PFSK-1 (cell line): ENCODE data around the gene WDR59.

Source experiments
- FOXP2 ChIP-seq: optimal IDR thresholded peaks from 2 replicates; pipeline ENCODE3; 2011; ENCODE audit warnings: borderline replicate concordance, control low read depth, inconsistent platforms; ENCODE audit not compliant: insufficient read depth; ENCODE audit errors: extremely low read length, extremely low read depth
- POLR2AphosphoS5 ChIP-seq: IDR thresholded peaks from 2 replicates; pipeline ENCODE4 v1.6.1; 2012; ENCODE audit warnings: low read depth, mild to moderate bottlenecking, control low read depth, low read length, moderate library complexity
- REST ChIP-seq, 2 experiments: IDR thresholded peaks; 2 replicates each; pipeline versions ENCODE4 v1.6.1 to v1.8.0; 2011 to 2012; ENCODE audit warnings: low read depth in 2 of 2, low read length in 2 of 2, control low read depth in 1 of 2, inconsistent platforms in 1 of 2, mild to moderate bottlenecking in 1 of 2, moderate library complexity in 1 of 2; ENCODE audit not compliant: insufficient read depth in 1 of 2
- SIN3A ChIP-seq: IDR thresholded peaks from 2 replicates; pipeline ENCODE4 v1.6.1; 2012; ENCODE audit warnings: mild to moderate bottlenecking, low read length, moderate library complexity, borderline replicate concordance; ENCODE audit not compliant: insufficient read depth
- TAF1 ChIP-seq: IDR thresholded peaks from 2 replicates; pipeline ENCODE4 v1.6.1; 2012; ENCODE audit warnings: low read length, control low read depth, borderline replicate concordance; ENCODE audit not compliant: insufficient read depth

GRCh38 chr16:75010427-75010826 lies 25.5 kb upstream of the WDR59 start:
- TF ChIP-seq POLR2AphosphoS5 (no peak), REST (IDR thresholded peaks at IDR 0.05; ENCODE audit: insufficient read depth in 1 of 2, low read depth in 2 of 2, low read length in 2 of 2) (no peak), SIN3A (no peak), TAF1 (no peak), FOXP2 (no peak)
